ENCODE measurements around the gene TRIM38.
"Not testable (repeated sequence)": the region's sequence is repeated elsewhere in the genome, so short reads cannot be mapped to it uniquely, and the experiment has no call there.

Gene TRIM38

GRCh38 chr6:25971187-25971821 is 8.7 kb downstream of the TRIM38 start:
- DNase-seq (ENCODE audit: low read depth, low spot score) = no peak

- no peak for DNase-seq (ENCODE audit: low read depth, low spot score)
These were observed 9.5 kb downstream of the TRIM38 start for GRCh38 chr6:25972128-25972527.

- no peak for DNase-seq (ENCODE audit: low read depth, low spot score)
These were observed 10.3 kb downstream of the TRIM38 start for GRCh38 chr6:25972902-25973301.

GRCh38 chr6:25973923-25974555 is 11.4 kb downstream of the TRIM38 start:
- no peak for DNase-seq (ENCODE audit: low read depth, low spot score)

- DNase-seq (ENCODE audit: low read depth, low spot score) = no peak
These were observed 13.4 kb downstream of the TRIM38 start for GRCh38 chr6:25975923-25976560.

GRCh38 chr6:25980935-25981334 is 18.3 kb downstream of the TRIM38 start:
- no peak for DNase-seq (ENCODE audit: low read depth, low spot score)

GRCh38 chr6:25981568-25982263 is 19.1 kb downstream of the TRIM38 start:
- DNase-seq (ENCODE audit: low read depth, low spot score) = no peak

- no peak for DNase-seq (ENCODE audit: low read depth, low spot score)
These were observed 21.7 kb downstream of the TRIM38 start for GRCh38 chr6:25984265-25984664.

- DNase-seq (ENCODE audit: low read depth, low spot score) = no peak
These were observed 25.2 kb downstream of the TRIM38 start for GRCh38 chr6:25987845-25988244.

- no peak for DNase-seq (ENCODE audit: low read depth, low spot score)
These were observed 27.7 kb downstream of the TRIM38 start for GRCh38 chr6:25990172-25990873.

- no peak for DNase-seq (ENCODE audit: low read depth, low spot score)
These were observed 29.3 kb downstream of the TRIM38 start for GRCh38 chr6:25991785-25992412.

- peak; percentile 88 for DNase-seq (ENCODE audit: low read depth, low spot score)
These were observed 30.1 kb downstream of the TRIM38 start for GRCh38 chr6:25992413-25993340.

- not testable (repeated sequence) for DNase-seq (ENCODE audit: low read depth, low spot score)
These were observed 30.7 kb downstream of the TRIM38 start for GRCh38 chr6:25993341-25993684.

GRCh38 chr6:25995507-25995906 is 32.9 kb downstream of the TRIM38 start:
- DNase-seq (ENCODE audit: low read depth, low spot score) = no peak

- no peak for DNase-seq (ENCODE audit: low read depth, low spot score)
These were observed 35.3 kb downstream of the TRIM38 start for GRCh38 chr6:25997921-25998320.

- no peak for DNase-seq (ENCODE audit: low read depth, low spot score)
These were observed 35.8 kb downstream of the TRIM38 start for GRCh38 chr6:25998379-25998778.

GRCh38 chr6:25999225-25999624 is 36.6 kb downstream of the TRIM38 start:
- not testable (repeated sequence) for DNase-seq (ENCODE audit: low read depth, low spot score)

GRCh38 chr6:26000366-26001144 is 38.0 kb downstream of the TRIM38 start:
- no peak for DNase-seq (ENCODE audit: low read depth, low spot score)

GRCh38 chr6:26003102-26003694 is 40.6 kb downstream of the TRIM38 start:
- DNase-seq (ENCODE audit: low read depth, low spot score) = peak; percentile 13

Data from activated CD4-positive, CD25-positive, alpha-beta regulatory T cell treated with anti-CD3 and anti-CD28 coated beads, Interleukin-2, amount 50 U/mL, for 16 hours (primary cell).